Measurements from ENCODE around the gene ALPK3.

DNA sequence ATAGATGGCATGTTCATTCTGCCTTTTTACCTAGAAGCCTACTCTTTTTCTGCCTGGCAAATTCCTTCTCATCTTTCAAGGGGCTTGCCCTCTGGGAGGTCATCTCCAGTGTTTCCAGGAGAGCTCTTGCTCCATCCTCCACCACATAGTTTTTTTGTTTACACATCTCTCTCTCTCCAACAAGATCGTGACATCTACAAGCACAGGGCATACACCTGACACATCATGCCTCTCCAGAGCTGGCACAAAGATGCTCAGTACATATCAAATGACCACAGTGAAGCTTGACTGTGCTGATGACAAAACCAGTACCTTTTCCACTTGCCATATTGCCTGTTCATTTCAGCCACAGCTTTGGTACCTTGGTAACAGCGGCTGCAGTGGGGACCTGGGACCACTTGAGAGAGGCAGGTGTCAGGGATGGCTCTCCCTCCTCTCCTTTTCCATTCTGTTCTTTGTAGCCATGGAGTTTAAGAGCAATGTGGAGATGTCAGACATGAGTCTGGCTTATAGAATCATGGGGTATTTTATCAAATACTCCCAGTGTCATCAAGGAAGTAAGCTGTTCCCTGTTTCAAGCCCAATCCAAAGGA, 15.4 kb downstream of the ALPK3 start:
- TF ChIP-seq, protein P1, sequence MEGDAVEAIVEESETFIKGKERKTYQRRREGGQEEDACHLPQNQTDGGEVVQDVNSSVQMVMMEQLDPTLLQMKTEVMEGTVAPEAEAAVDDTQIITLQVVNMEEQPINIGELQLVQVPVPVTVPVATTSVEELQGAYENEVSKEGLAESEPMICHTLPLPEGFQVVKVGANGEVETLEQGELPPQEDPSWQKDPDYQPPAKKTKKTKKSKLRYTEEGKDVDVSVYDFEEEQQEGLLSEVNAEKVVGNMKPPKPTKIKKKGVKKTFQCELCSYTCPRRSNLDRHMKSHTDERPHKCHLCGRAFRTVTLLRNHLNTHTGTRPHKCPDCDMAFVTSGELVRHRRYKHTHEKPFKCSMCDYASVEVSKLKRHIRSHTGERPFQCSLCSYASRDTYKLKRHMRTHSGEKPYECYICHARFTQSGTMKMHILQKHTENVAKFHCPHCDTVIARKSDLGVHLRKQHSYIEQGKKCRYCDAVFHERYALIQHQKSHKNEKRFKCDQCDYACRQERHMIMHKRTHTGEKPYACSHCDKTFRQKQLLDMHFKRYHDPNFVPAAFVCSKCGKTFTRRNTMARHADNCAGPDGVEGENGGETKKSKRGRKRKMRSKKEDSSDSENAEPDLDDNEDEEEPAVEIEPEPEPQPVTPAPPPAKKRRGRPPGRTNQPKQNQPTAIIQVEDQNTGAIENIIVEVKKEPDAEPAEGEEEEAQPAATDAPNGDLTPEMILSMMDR (conservative IDR thresholded peaks at IDR 0.05; ENCODE audit: low read depth in 2 of 2): no peak
- TF ChIP-seq, protein P2, sequence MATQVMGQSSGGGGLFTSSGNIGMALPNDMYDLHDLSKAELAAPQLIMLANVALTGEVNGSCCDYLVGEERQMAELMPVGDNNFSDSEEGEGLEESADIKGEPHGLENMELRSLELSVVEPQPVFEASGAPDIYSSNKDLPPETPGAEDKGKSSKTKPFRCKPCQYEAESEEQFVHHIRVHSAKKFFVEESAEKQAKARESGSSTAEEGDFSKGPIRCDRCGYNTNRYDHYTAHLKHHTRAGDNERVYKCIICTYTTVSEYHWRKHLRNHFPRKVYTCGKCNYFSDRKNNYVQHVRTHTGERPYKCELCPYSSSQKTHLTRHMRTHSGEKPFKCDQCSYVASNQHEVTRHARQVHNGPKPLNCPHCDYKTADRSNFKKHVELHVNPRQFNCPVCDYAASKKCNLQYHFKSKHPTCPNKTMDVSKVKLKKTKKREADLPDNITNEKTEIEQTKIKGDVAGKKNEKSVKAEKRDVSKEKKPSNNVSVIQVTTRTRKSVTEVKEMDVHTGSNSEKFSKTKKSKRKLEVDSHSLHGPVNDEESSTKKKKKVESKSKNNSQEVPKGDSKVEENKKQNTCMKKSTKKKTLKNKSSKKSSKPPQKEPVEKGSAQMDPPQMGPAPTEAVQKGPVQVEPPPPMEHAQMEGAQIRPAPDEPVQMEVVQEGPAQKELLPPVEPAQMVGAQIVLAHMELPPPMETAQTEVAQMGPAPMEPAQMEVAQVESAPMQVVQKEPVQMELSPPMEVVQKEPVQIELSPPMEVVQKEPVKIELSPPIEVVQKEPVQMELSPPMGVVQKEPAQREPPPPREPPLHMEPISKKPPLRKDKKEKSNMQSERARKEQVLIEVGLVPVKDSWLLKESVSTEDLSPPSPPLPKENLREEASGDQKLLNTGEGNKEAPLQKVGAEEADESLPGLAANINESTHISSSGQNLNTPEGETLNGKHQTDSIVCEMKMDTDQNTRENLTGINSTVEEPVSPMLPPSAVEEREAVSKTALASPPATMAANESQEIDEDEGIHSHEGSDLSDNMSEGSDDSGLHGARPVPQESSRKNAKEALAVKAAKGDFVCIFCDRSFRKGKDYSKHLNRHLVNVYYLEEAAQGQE (IDR thresholded peaks at IDR 0.05; ENCODE audit: unreplicated experiment): no peak
- TF ChIP-seq POLR2AphosphoS5 (IDR thresholded peaks at IDR 0.05; ENCODE audit: low read depth) (no peak), EZH2 (IDR thresholded peaks at IDR 0.05; ENCODE audit: low read depth, unreplicated experiment) (no peak), ZNF114 (CRISPR knock-in tag; IDR thresholded peaks at IDR 0.05) (no peak), EZH2phosphoT487 (IDR thresholded peaks at IDR 0.05; ENCODE audit: unreplicated experiment) (no peak), NANOG (IDR thresholded peaks at IDR 0.05; ENCODE audit: borderline replicate concordance) (no peak), JUNB (IDR thresholded peaks at IDR 0.05; ENCODE audit: unreplicated experiment) (no peak), CREB1 (CRISPR knock-in tag; IDR thresholded peaks at IDR 0.05; ENCODE audit: low read depth) (no peak), STAT1 (IDR thresholded peaks at IDR 0.05; ENCODE audit: unreplicated experiment) (no peak), ZNF462 (CRISPR knock-in tag; IDR thresholded peaks at IDR 0.05) (no peak), ZNF331 (CRISPR knock-in tag; IDR thresholded peaks at IDR 0.05; ENCODE audit: low read depth) (no peak)
- TF ChIP-seq, protein P3, sequence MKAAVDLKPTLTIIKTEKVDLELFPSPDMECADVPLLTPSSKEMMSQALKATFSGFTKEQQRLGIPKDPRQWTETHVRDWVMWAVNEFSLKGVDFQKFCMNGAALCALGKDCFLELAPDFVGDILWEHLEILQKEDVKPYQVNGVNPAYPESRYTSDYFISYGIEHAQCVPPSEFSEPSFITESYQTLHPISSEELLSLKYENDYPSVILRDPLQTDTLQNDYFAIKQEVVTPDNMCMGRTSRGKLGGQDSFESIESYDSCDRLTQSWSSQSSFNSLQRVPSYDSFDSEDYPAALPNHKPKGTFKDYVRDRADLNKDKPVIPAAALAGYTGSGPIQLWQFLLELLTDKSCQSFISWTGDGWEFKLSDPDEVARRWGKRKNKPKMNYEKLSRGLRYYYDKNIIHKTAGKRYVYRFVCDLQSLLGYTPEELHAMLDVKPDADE (IDR thresholded peaks at IDR 0.05): no peak

Measured in GM23338 (cell line).